HUES6 (cell line): ENCODE measurements around the gene SEPTIN5.

Source experiments
- H3K27ac ChIP-seq: 2 replicates; pipeline ENCODE4 v1.7.0; 2013; ENCODE audit warnings: low read depth, mild to moderate bottlenecking, low read length, inconsistent platforms
- H3K27me3 ChIP-seq: 2 replicates; pipeline ENCODE4 v1.6.1; 2013; ENCODE audit warnings: low read length; ENCODE audit not compliant: control insufficient read depth, insufficient read depth
- H3K36me3 ChIP-seq: 2 replicates; pipeline ENCODE4 v1.6.1; 2013; ENCODE audit warnings: low read length; ENCODE audit not compliant: control insufficient read depth, insufficient read depth
- H3K4me1 ChIP-seq: 2 replicates; pipeline ENCODE4 v1.6.1; 2013; ENCODE audit warnings: low read length; ENCODE audit not compliant: control insufficient read depth, insufficient read depth
- H3K4me3 ChIP-seq: 2 replicates; pipeline ENCODE4 v1.5.1; 2013; ENCODE audit warnings: low read depth, low read length
- H3K9ac ChIP-seq: one replicate; pipeline ENCODE4 v1.6.1; 2013; ENCODE audit warnings: mild to moderate bottlenecking, low read length
- H3K9me3 ChIP-seq: 2 replicates; pipeline ENCODE4 v1.6.1; 2013; ENCODE audit warnings: low read depth, low read length; ENCODE audit not compliant: control insufficient read depth, insufficient read depth

Gene SEPTIN5

DNA sequence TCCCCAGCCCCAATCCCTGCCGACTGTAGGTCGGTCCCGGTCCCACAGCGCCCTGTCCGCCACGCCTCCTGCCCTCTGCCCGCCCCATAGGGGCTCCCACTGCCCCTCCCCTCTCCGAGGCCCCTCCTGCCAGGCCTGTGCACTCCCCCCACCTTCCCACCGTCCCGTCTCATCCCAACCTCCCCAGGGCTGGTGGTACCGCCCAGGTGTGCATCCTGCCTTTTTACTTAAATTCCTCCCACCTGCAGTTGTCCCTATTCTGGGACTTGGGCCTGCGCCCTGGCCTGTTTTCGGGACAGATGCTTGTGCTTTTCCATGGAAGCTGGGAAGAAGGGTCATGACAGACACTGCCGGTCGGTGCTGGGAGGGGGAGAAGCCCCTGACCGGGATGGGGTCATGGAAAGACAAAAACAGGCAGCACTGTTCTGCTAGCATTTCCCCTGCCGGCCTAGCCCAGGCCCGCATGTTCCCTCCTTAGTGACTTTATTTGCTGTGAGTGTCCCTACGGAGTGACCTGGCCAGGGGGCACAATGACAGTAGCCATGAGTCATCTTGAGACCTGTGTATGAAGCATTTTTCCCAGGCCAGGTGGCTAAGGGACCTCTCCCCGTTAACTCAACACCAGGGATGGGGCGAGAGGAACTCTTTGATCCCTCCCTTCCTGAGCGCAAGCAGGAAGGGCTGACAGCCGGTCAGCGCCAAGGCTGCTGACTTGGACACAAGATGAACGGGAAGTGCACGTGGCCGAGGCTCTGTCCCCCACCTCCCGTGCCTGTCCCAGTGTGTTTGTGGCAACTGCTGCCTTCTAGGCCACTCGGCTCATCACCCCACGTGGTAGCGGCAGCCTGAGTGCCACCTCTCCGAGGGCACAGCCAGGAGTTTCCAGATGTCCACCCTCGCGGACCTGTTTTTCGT is 53.4 kb downstream of the SEPTIN5 start:
- H3K9ac ChIP-seq = no peak overlapping the region
- no peaks in the 10 kb centered on the region for H3K36me3 ChIP-seq
- no peak overlapping the region for H3K27ac ChIP-seq
- H3K4me3 ChIP-seq = peak overlapping the region; percentile 48
- peaks cover 22% of the 10 kb centered on the region; the same call in 1 of the 2 replicates for H3K4me1 ChIP-seq
- no peaks in the 10 kb centered on the region for H3K9me3 ChIP-seq
- peaks cover 94% of the 10 kb centered on the region for H3K27me3 ChIP-seq

GRCh38 chr22:19769393-19769715 is 55.1 kb downstream of the SEPTIN5 start:
- Histone ChIP-seq H3K4me3 (no peak overlapping the region), H3K27ac (no peak overlapping the region), H3K9me3 (no peaks in the 10 kb centered on the region), H3K36me3 (no peaks in the 10 kb centered on the region), H3K9ac (no peak overlapping the region), H3K4me1 (peaks cover 16% of the 10 kb centered on the region; the same call in 1 of the 2 replicates), H3K27me3 (peaks cover 91% of the 10 kb centered on the region)

- Histone ChIP-seq H3K9ac (no peak overlapping the region), H3K4me1 (peaks cover 3% of the 10 kb centered on the region; the same call in 1 of the 2 replicates), H3K4me3 (no peak overlapping the region), H3K27me3 (peaks cover 82% of the 10 kb centered on the region), H3K27ac (no peak overlapping the region), H3K36me3 (no peaks in the 10 kb centered on the region), H3K9me3 (no peaks in the 10 kb centered on the region)
These were observed 56.3 kb downstream of the SEPTIN5 start for GRCh38 chr22:19770349-19771220.

DNA sequence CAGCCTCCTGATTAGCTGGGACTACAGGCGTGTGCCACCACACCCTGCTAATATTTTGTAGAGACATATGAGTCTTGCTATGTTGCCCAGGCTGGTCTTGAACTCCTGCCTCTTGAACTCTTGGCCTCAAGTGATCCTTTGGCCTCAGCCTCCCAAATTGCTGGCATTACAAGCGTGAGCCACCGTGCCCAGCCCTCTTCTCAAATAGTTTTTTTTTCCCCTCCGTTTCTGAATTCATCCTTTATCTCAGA is 58.0 kb downstream of the SEPTIN5 start:
- peaks cover 65% of the 10 kb centered on the region for H3K27me3 ChIP-seq
- H3K27ac ChIP-seq = no peak overlapping the region
- no peak overlapping the region for H3K4me3 ChIP-seq
- H3K9ac ChIP-seq = no peak overlapping the region
- no peaks in the 10 kb centered on the region for H3K36me3 ChIP-seq
- H3K4me1 ChIP-seq = 0 out of 2 replicates have a peak, but pooled peaks cover 3% of the 10 kb centered on the region
- no peaks in the 10 kb centered on the region for H3K9me3 ChIP-seq
